Vagina (tissue), 2 donors: ENCODE results near the gene LCMT1. TPM values are rescaled to one million over a fixed set of nuclear protein-coding genes. Genes with fewer than 3 reads are reported as not detected.

Source experiments
- DNase-seq, 2 donors: peaks; one replicate each; pipeline ENCODE4 v3.0.0-alpha.2; 2017; ENCODE audit errors: extremely low spot score in 2 of 2
- H3K27ac ChIP-seq: fragments of 200-600 bp; sonication (generic); one replicate; pipeline ENCODE4 v1.5.1; 2019
- H3K27me3 ChIP-seq: fragments of 200-600 bp; sonication (generic); one replicate; pipeline ENCODE4 v1.5.1; 2019
- H3K36me3 ChIP-seq, 2 donors: fragments of 200-600 bp; sonication (generic); one replicate each; pipeline ENCODE4 v1.5.1; 2017 to 2019
- H3K4me1 ChIP-seq: fragments of 200-600 bp; sonication (generic); one replicate; pipeline ENCODE4 v1.5.1; 2019
- H3K4me3 ChIP-seq, 2 donors: fragments of 200-600 bp; sonication (generic); 1 replicate in 1 of 2; 2 replicates in 1 of 2; pipeline ENCODE4 v1.5.1; 2016 to 2019
- H3K9me3 ChIP-seq: fragments of 200-600 bp; sonication (generic); one replicate; pipeline ENCODE4 v1.5.1; 2019
- POLR2A ChIP-seq, 2 donors: fragments of 450-650 bp; IDR thresholded peaks; one replicate each; pipeline ENCODE4 v1.6.1; 2017; ENCODE audit warnings: antibody characterized with exemption in 2 of 2, mild to moderate bottlenecking in 2 of 2, moderate library complexity in 2 of 2
- POLR2AphosphoS5 ChIP-seq, 2 donors: sonication (generic); formaldehyde crosslinking; IDR thresholded peaks; one replicate each; pipeline ENCODE4 v1.9.0; 2017; ENCODE audit warnings: antibody characterized with exemption in 2 of 2, mild to moderate bottlenecking in 2 of 2, low read depth in 1 of 2; ENCODE audit not compliant: insufficient read depth in 1 of 2
- intact Hi-C: fragments of 100-400 bp; cut with DNase I; formaldehyde crosslinking; loops from one replicate; pipeline ENCODE4 v1.15.1; 2023
- total RNA-seq: library from RNA; depleted of rRNA; stranded (reverse); fragments of >200 nt; gene quantifications from one replicate; pipeline ENCODE4 v1.2.3, GENCODE V29; 2016
- TF ChIP-seq, protein P1 (sequence below), 3 experiments: fragments of 450-650 bp in 2 of 3; fragments of 200-600 bp in 1 of 3; sonication (generic) in 1 of 3; IDR thresholded peaks; one replicate each; pipeline ENCODE4 v1.5.1; 2017 to 2019; ENCODE audit warnings: antibody characterized with exemption in 3 of 3, mild to moderate bottlenecking in 2 of 3, moderate library complexity in 2 of 3

The LCMT1 gene
- total RNA-seq, 1 donor from 2014 or later, result 29.2 TPM

DNA sequence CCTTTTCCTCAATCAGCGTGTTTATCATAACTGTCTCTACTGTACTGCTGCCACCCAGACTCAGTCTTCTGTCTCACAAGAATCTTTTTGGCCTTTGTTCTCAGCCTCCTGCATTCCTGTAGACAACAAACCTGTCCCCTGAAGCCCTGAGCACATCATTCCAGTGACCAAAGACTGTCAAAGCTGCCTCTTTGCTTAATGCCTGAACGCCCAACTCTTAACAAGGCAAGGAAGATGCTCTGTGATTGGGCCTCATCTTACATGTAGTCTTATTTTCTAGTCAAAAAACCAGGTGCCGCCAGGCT lies 75.9 kb downstream of the LCMT1 start:
- TF ChIP-seq POLR2AphosphoS5 (IDR thresholded peaks at IDR 0.05; ENCODE audit: insufficient read depth in 1 of 2, low read depth in 1 of 2), result no peak
- TF ChIP-seq, protein P1, sequence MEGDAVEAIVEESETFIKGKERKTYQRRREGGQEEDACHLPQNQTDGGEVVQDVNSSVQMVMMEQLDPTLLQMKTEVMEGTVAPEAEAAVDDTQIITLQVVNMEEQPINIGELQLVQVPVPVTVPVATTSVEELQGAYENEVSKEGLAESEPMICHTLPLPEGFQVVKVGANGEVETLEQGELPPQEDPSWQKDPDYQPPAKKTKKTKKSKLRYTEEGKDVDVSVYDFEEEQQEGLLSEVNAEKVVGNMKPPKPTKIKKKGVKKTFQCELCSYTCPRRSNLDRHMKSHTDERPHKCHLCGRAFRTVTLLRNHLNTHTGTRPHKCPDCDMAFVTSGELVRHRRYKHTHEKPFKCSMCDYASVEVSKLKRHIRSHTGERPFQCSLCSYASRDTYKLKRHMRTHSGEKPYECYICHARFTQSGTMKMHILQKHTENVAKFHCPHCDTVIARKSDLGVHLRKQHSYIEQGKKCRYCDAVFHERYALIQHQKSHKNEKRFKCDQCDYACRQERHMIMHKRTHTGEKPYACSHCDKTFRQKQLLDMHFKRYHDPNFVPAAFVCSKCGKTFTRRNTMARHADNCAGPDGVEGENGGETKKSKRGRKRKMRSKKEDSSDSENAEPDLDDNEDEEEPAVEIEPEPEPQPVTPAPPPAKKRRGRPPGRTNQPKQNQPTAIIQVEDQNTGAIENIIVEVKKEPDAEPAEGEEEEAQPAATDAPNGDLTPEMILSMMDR (IDR thresholded peaks at IDR 0.05), result no peak
- no peak for TF ChIP-seq POLR2A (IDR thresholded peaks at IDR 0.05)
- Histone ChIP-seq H3K4me3 (no peak overlapping the region), H3K9me3 (no peaks in the 10 kb centered on the region), H3K27me3 (no peaks in the 10 kb centered on the region), H3K36me3 (no peaks in the 10 kb centered on the region), H3K4me1 (no peaks in the 10 kb centered on the region), H3K27ac (no peak overlapping the region)
- DNase-seq, result no peak
- intact Hi-C loops, result no loop called here

DNA sequence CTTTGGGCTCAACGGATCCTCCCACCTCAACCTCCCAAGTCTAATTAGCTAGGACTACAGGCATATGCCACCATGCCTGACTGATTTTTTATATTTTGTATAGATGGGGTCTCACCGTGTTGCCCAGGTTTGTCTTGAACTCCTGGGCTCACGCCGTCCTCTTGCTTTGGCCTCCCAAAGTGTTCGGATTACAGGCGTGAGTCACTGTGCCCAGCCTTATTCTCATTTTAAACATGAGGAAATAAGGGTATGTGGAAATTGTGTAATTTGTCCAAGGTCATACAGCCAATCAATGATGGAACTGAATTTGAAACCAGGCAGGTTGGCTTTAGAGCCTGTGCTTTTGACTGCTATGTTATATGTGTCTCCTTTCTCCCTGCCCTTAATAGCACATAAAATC lies 77.8 kb downstream of the LCMT1 start:
- H3K27ac ChIP-seq, result no peak overlapping the region
- no peak overlapping the region for H3K4me3 ChIP-seq
- no peaks in the 10 kb centered on the region for H3K27me3 ChIP-seq
- H3K4me1 ChIP-seq, result no peaks in the 10 kb centered on the region
- no peak for DNase-seq
- intact Hi-C loops, result no loop called here
- H3K9me3 ChIP-seq, result no peaks in the 10 kb centered on the region
- no peaks in the 10 kb centered on the region for H3K36me3 ChIP-seq
- TF ChIP-seq, protein P1 (IDR thresholded peaks at IDR 0.05), result no peak
- TF ChIP-seq POLR2A (IDR thresholded peaks at IDR 0.05), result no peak
- no peak for TF ChIP-seq POLR2AphosphoS5 (IDR thresholded peaks at IDR 0.05; ENCODE audit: insufficient read depth in 1 of 2, low read depth in 1 of 2)

DNA sequence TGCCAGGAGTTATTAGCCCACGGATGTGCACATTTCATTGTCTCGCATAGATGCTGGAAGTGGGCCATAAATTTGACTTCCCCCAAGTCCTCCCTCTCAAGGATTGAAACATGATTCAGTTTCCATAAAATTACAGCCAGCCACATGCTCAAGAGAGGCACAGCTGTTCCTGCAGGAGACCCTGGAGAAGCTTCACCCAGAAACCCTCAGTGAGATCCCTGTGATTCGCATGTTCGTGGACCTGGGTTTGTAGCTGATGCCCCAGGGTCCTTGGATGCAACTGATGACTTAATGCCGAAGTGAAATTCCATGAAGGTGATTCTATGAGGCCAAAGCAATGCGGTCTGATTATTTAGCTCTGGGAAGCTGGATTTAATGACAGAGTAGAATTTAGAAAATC lies 80.6 kb downstream of the LCMT1 start:
- DNase-seq, result no peak
- Histone ChIP-seq H3K4me1 (no peaks in the 10 kb centered on the region), H3K36me3 (no peaks in the 10 kb centered on the region), H3K4me3 (no peak overlapping the region), H3K27ac (no peak overlapping the region), H3K9me3 (no peaks in the 10 kb centered on the region), H3K27me3 (no peaks in the 10 kb centered on the region)
- TF ChIP-seq POLR2AphosphoS5 (IDR thresholded peaks at IDR 0.05; ENCODE audit: insufficient read depth in 1 of 2, low read depth in 1 of 2) (no peak), POLR2A (IDR thresholded peaks at IDR 0.05) (no peak)
- TF ChIP-seq, protein P1 (IDR thresholded peaks at IDR 0.05), result no peak
- intact Hi-C loops, result no loop called here

DNA sequence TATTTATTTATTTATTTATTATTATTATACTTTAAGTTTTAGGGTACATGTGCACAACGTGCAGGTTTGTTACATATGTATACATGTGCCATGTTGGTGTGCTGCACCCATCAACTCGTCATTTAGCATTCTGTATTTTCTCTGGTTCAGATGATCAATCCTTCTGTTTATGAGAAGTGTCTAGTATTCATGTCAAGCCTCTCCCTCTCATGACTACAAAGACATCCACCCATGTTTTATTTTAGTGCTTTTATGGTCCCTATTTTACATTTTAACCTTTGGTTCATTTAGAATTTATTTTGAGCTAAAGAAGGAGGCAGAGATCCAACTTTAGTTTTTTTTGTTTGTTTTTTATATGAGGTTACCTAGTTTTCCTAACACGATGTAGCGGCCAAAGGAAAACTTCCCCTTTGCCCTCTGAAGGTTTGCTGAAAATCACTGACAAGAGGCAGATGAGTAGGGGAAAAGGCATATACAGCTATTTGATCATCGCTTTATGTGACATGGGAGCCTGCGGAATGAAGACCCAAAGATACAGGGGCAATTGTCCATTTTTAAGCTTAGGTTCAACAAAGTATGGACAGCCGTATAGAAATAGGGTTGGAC lies 82.8 kb downstream of the LCMT1 start:
- no peaks in the 10 kb centered on the region for H3K9me3 ChIP-seq
- TF ChIP-seq POLR2A (IDR thresholded peaks at IDR 0.05), result no peak
- TF ChIP-seq POLR2AphosphoS5 (IDR thresholded peaks at IDR 0.05; ENCODE audit: insufficient read depth in 1 of 2, low read depth in 1 of 2), result no peak
- TF ChIP-seq, protein P1 (IDR thresholded peaks at IDR 0.05), result no peak
- no peaks in the 10 kb centered on the region for H3K27me3 ChIP-seq
- intact Hi-C loops, result no loop called here
- DNase-seq, result no peak
- H3K27ac ChIP-seq, result no peak overlapping the region
- no peaks in the 10 kb centered on the region for H3K4me1 ChIP-seq
- H3K4me3 ChIP-seq, result no peak overlapping the region
- no peaks in the 10 kb centered on the region for H3K36me3 ChIP-seq

DNA sequence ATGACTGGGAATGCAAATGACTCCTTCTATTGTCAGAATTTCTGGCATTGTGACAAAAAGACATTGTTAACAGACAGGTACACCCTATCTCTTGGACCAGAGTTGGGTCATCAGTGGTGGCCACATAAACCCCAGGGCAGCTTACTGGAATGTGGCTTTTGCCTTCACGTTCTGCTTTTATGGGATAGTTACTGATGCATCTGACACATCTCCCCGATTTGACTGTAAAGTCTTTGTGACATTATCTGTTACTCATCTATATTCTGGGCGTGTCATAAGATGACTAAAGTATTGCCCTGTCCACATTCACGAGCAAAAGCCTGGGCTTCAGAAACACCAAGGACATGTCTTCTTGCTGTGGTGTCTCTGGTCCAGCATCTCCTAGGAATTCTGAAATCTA lies 86.5 kb downstream of the LCMT1 start:
- Histone ChIP-seq H3K4me1 (no peaks in the 10 kb centered on the region), H3K36me3 (no peaks in the 10 kb centered on the region), H3K4me3 (no peak overlapping the region), H3K9me3 (no peaks in the 10 kb centered on the region), H3K27me3 (no peaks in the 10 kb centered on the region), H3K27ac (no peak overlapping the region)
- intact Hi-C loops, result no loop called here
- no peak for DNase-seq
- TF ChIP-seq POLR2A (IDR thresholded peaks at IDR 0.05), result no peak
- TF ChIP-seq, protein P1 (IDR thresholded peaks at IDR 0.05), result no peak
- TF ChIP-seq POLR2AphosphoS5 (IDR thresholded peaks at IDR 0.05; ENCODE audit: insufficient read depth in 1 of 2, low read depth in 1 of 2), result no peak
